Immature natural killer cell (primary cell): ENCODE results near the gene CD79B. TPM values are rescaled to one million over a fixed set of nuclear protein-coding genes. Genes with fewer than 3 reads are reported as not detected.

ENCODE experiments used
- DNase-seq, 3 donors: peaks; one replicate each; pipeline ENCODE4 v3.0.0; 2022; ENCODE audit warnings: mixed read lengths in 1 of 3
- H3K27ac Mint-ChIP-seq, 6 donors: one replicate each; pipeline ENCODE4 v1.8.0; 2020; ENCODE audit warnings: mixed read lengths in 6 of 6, mild to moderate bottlenecking in 5 of 6, inconsistent platforms in 4 of 6, moderate library complexity in 3 of 6
- H3K27me3 Mint-ChIP-seq, 3 donors: one replicate each; pipeline ENCODE4 v1.8.0; 2020 to 2021; ENCODE audit warnings: low read depth in 3 of 3, mild to moderate bottlenecking in 3 of 3, mixed read lengths in 3 of 3, moderate library complexity in 3 of 3, inconsistent platforms in 1 of 3
- H3K36me3 Mint-ChIP-seq, 3 donors: one replicate each; pipeline ENCODE4 v1.8.0; 2020; ENCODE audit warnings: mixed read lengths in 3 of 3, inconsistent platforms in 2 of 3, mild to moderate bottlenecking in 2 of 3
- H3K4me1 Mint-ChIP-seq, 2 donors: one replicate each; pipeline ENCODE4 v1.8.0; 2020; ENCODE audit warnings: inconsistent platforms in 2 of 2, mild to moderate bottlenecking in 2 of 2, mixed read lengths in 2 of 2, moderate library complexity in 1 of 2
- H3K4me3 Mint-ChIP-seq, 5 donors: one replicate each; pipeline ENCODE4 v1.8.0; 2020; ENCODE audit warnings: mild to moderate bottlenecking in 5 of 5, mixed read lengths in 5 of 5, inconsistent platforms in 3 of 5, moderate library complexity in 3 of 5
- H3K9me3 Mint-ChIP-seq, 6 donors: one replicate each; pipeline ENCODE4 v1.8.0; 2020; ENCODE audit warnings: mild to moderate bottlenecking in 6 of 6, mixed read lengths in 6 of 6, inconsistent platforms in 4 of 6, moderate library complexity in 3 of 6
- polyA plus RNA-seq, 3 donors: library from polyadenylated mRNA; unstranded; fragments of 300-500 nt; fragmentation: Illumina TruSeq; gene quantifications; one replicate each; pipeline ENCODE4 v1.2.3, GENCODE V29; 2021

The CD79B gene
- polyA plus RNA-seq, 3 donors from 2014 or later: 45.8 to 67.3 (median 51.9) TPM

GRCh38 chr17:63880706-63881105 is 51.4 kb downstream of the CD79B start:
- Mint-ChIP-seq H3K4me1 (peaks cover 0 to 2% of the 10 kb centered on the region in 2 donors), H3K27me3 (peaks cover 0 to 6% (median 2%) of the 10 kb centered on the region in 3 donors), H3K36me3 (no peaks in the 10 kb centered on the region), H3K27ac (no peak overlapping the region), H3K4me3 (no peak overlapping the region), H3K9me3 (no peaks in the 10 kb centered on the region)
- DNase-seq: no peak

Other genes starting within 250 kb of the CD79B start
- gene LIMD2, start 232.2 kb downstream of the CD79B start, polyA plus RNA-seq: 100 to 1,000 TPM; 273 to 573 (median 404) TPM
- gene STRADA, start 190.5 kb downstream of the CD79B start, polyA plus RNA-seq: 10 to 100 TPM; 22.3 to 34.9 (median 33.0) TPM
- 10 to 100 TPM; 21.1 to 50.1 (median 43.3) TPM for gene CCDC47, start 158.7 kb downstream of the CD79B start, polyA plus RNA-seq
- gene DDX42, start 158.2 kb downstream of the CD79B start, polyA plus RNA-seq: 10 to 100 TPM in 1 of 3 donors, 1 to 10 TPM in 2; 4.8 to 18.2 (median 5.5) TPM
- 100 to 1,000 TPM; 130 to 222 (median 148) TPM for gene PSMC5, start 104.9 kb downstream of the CD79B start, polyA plus RNA-seq
- gene FTSJ3, start 104.7 kb downstream of the CD79B start, polyA plus RNA-seq: 10 to 100 TPM; 13.3 to 37.9 (median 19.0) TPM
- 10 to 100 TPM; 77.9 to 83.7 (median 82.9) TPM for gene SMARCD2, start 89.6 kb downstream of the CD79B start, polyA plus RNA-seq
- not detected for gene CSH2, start 58.7 kb downstream of the CD79B start, polyA plus RNA-seq
- gene GH2, start 50.4 kb downstream of the CD79B start, polyA plus RNA-seq: not detected
- gene CSH1, start 35.8 kb downstream of the CD79B start, polyA plus RNA-seq: not detected
- not detected for gene CSHL1, start 21.1 kb downstream of the CD79B start, polyA plus RNA-seq
- gene GH1, start 13.5 kb downstream of the CD79B start, polyA plus RNA-seq: not detected
- under 1 TPM in 1 of 3 donors, not detected in 2; 0.02 TPM for gene SCN4A, start 40.6 kb upstream of the CD79B start, polyA plus RNA-seq
- 1 to 10 TPM; 5.0 to 6.8 (median 5.5) TPM for gene PRR29, start 66.0 kb upstream of the CD79B start, polyA plus RNA-seq
- 100 to 1,000 TPM; 327 to 535 (median 329) TPM for gene ICAM2, start 88.3 kb upstream of the CD79B start, polyA plus RNA-seq
- 10 to 100 TPM; 30.7 to 52.9 (median 31.3) TPM for gene ERN1, start 197.8 kb upstream of the CD79B start, polyA plus RNA-seq